ENCODE data around the gene MAP3K13.

MAP3K13 gene

DNA sequence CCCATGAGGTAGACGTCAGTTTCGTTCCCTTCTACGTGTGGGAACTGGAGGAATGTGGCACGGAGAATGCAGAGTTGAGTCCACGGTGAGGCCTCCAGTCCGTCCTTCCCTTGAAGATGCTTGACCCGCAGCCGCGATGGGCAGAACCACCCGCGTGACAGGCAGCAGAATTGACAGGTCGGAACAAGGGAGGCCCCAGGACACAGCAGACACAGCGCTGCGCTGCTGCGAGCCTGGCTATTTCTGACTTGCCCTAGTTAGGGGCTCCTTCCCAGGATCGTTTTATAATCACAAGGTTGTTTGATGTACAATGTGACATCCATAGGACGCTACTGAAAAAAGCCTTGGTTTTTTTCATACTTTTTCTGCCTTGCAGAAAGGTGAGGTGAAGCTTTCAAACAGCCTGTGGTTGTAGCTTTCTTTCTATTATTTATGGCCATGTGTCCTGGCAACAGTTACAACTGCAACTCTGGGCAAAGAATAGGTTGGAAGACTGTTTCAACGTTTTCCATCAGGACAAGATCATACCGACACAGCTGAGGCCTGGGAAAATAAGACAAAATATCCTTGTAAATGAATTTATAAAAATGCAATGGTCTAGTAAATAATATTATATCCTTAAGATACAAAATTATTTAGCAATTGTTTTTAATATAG lies 145.5 kb downstream of the MAP3K13 start:
- DNase-seq (ENCODE audit: low spot score): no peak

GRCh38 chr3:185511711-185512110 lies 148.8 kb downstream of the MAP3K13 start:
- no peak for DNase-seq (ENCODE audit: low spot score)

DNA sequence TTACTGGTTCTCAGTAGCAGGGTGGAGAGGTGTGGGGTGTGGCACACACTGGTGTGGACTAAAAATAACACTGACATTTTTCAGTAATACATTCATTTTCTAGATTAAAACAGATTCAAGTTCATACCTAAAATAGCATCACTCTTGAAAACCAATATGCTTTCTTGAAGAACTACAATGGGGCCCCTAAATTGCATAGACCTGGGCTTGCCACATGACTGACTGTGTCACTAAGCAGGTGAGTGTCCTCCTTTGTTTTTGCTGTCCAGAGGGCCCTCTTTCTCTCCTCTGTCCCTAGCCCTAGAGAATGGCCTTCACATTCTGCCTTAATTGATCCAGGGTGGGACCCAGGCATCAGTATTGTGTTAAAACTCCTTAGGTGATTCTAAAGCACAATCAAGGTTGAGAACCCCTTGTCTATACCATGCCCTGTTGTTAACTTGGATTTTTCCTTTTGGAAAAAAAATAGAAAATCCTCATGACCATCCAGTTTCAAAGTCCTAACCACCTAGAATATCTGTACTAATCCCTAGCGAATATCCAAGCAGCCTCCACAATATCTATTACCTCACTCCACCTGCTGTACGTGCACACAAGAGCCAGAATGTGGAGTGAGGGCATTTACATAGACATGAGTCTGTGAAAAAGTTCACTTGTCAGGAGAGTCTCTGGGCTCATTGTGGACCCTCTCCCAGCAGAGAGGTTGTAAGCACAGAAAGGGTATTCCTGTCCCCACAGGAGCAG lies 154.6 kb downstream of the MAP3K13 start:
- no peak for DNase-seq (ENCODE audit: low spot score)

DNA sequence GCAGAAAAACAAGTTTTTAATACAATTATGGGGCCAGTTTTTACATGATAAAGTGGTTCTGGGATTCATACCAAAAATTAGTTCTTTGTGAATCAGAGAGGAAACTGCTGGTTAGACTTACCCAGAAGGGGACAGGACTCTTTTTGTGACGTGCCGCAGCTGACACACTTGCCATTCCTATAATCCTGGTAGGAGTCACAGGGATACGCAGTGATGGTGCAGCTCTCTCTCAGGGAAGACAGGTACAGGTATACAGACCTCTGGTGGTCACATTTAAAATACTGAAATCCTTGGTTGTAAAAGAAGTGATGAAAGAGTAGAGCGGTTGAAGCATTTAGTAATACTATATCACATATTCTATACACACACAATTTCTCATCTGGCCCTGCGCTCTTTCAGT lies 156.1 kb downstream of the MAP3K13 start:
- DNase-seq (ENCODE audit: low spot score): no peak

DNA sequence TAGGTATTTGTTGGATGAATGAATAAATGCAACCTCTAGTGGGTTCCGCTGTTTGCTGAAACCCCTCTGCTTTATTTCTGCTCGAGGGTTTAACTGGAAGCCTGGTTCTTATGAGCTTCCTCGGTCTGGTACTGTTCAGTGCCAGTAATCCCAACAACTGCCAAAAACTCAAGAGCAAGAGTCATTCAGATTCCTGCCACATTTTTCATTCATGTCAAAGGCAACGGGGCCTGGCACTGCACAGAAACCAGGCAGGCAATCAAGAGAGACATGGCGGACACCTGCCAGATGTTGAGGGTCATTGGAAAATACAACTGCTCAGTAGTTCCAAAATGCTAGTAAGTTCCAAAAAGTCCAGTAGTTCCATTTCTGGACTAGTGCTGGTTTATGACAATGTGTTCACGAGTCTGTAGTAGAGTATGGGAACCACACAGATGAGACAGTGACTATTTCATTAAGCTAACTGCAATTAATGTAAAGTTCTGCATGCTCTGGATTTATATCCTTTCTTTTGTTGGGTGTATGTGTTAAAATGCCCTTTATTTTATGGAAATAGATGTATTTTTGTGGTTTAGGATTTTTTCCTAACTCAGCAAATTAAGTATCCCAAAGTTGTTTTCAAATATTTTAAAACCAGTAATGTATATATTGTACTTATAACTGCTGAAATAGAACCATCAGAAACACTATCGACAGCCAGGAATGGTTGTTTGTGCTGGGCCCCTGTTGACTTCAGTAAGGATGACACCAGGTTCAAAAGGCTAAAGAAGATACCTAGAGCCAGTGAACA lies 158.6 kb downstream of the MAP3K13 start:
- DNase-seq (ENCODE audit: low spot score): no peak

- DNase-seq (ENCODE audit: low spot score): no peak
Measured at GRCh38 chr3:185526349-185526951, 163.5 kb downstream of the MAP3K13 start.

GRCh38 chr3:185527364-185527763 lies 164.4 kb downstream of the MAP3K13 start:
- no peak for DNase-seq (ENCODE audit: low spot score)

GRCh38 chr3:185528532-185528931 lies 165.6 kb downstream of the MAP3K13 start:
- no peak for DNase-seq (ENCODE audit: low spot score)

DNA sequence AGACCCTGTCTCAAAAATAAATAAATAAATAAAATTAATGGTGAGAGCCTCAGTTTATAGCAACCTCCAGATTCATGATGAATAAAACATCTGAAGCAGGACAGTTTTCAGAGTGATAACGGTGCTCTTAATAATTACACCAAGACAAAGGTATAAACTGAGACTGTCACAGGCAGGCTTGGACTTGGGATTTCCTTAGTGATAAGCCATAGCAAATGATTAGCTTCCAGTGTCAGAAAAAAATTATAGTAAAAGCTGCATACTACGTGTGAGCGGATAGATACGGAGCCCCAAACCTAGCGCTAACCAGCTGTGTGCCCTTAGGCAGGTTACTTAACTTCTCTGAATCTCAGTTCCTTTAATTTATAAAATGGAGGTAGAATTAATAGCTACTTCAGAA lies 167.9 kb downstream of the MAP3K13 start:
- no peak for DNase-seq (ENCODE audit: low spot score)

- DNase-seq (ENCODE audit: low spot score): no peak
Measured at GRCh38 chr3:185532901-185533300, 170.0 kb downstream of the MAP3K13 start.

DNA sequence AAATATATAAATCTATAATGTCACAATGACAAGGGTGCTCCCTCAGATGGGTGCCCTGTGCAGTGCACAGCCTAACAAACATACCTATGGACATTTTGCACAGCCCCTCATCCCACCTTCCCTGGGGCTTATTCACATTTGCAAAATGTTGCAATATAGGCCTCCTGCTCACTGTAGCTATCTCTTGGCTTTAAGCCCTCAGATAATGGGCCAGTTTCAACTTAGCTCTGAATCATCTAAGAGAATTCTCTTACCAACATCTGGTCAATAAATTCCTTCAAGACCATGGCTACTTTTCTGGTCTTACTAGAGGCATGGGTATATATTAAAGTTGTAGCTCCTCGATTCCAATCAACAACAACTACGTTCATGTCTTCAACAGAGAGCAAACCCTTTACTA lies 171.6 kb downstream of the MAP3K13 start:
- DNase-seq (ENCODE audit: low spot score): no peak

DNA sequence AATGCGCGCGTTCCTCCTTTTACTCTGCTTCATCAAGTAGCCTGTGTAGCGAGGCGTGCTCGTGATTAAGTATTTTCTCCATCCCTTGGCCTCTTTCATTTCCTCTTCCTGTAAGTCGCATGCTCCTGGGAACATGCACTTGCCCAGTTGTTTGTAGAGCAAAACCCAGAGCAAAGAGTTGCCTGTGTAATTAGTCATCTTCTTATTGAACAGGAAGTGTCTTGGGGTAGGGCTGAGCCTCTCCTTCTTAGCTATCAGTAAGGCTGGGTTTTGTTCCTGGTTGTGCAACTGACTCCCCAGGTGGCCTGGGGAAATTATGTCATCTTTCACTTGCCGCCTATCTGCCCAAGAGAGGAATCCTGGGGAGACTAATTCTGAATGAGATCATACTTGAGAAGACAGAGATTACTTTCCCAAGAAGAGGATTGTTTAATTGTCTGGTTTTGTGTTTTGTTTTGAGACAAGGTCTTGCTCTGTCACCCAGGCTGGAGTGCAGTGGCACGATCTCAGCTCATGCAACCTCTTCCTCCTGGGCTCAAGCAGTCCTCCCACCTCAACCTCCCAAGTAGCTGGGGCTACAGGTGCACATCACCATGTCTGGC lies 174.5 kb downstream of the MAP3K13 start:
- peak; percentile 34 for DNase-seq (ENCODE audit: low spot score)

Data from germinal center (tissue), 1 donor.